ENCODE data around the gene INPP4B.

DNA sequence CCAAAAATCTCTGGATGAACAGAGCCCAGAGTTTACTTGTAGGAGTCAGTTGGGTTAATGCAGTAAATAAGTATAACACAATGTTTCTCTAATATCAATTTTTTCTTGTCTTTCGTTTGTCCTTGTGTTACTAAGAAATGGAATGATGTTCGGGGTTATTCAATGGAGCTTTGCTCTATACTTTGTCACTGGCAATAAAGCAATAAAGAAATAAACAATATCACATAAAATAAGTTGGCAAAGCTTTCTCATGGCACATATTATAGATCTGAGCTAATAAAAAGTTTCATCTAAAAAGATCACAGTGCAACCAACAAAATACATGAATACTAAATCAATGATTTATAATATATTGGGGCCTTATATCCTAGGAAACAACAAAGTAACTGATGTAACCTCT, 32.7 kb downstream of the INPP4B start:
- TF ChIP-seq NFE2L2 (IDR thresholded peaks at IDR 0.05; ENCODE audit: low read depth, low read length): no peak
- no peak for TF ChIP-seq CTCF (conservative IDR thresholded peaks at IDR 0.05; ENCODE audit: low read depth, low read length)
- no peak for TF ChIP-seq POLR2A (IDR thresholded peaks at IDR 0.05; ENCODE audit: low read depth, low read length)
- no peak for TF ChIP-seq RAD21 (IDR thresholded peaks at IDR 0.05; ENCODE audit: low read length)
- TF ChIP-seq, protein P1, sequence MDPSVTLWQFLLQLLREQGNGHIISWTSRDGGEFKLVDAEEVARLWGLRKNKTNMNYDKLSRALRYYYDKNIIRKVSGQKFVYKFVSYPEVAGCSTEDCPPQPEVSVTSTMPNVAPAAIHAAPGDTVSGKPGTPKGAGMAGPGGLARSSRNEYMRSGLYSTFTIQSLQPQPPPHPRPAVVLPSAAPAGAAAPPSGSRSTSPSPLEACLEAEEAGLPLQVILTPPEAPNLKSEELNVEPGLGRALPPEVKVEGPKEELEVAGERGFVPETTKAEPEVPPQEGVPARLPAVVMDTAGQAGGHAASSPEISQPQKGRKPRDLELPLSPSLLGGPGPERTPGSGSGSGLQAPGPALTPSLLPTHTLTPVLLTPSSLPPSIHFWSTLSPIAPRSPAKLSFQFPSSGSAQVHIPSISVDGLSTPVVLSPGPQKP (IDR thresholded peaks at IDR 0.05; ENCODE audit: borderline replicate concordance, low read depth, low read length): no peak
- TF ChIP-seq MXI1 (IDR thresholded peaks at IDR 0.05; ENCODE audit: borderline replicate concordance, low read depth, low read length): no peak
- TF ChIP-seq SMC3 (IDR thresholded peaks at IDR 0.05; ENCODE audit: low read depth, low read length): no peak
- no peak for TF ChIP-seq FOS (IDR thresholded peaks at IDR 0.05; ENCODE audit: low read depth, low read length)
- TF ChIP-seq RFX5 (IDR thresholded peaks at IDR 0.05; ENCODE audit: low read depth, low read length): no peak
- no peak for TF ChIP-seq BHLHE40 (IDR thresholded peaks at IDR 0.05; ENCODE audit: low read depth, low read length)
- no peak for TF ChIP-seq RCOR1 (IDR thresholded peaks at IDR 0.05; ENCODE audit: insufficient replicate concordance, low read length)
